Upper lobe of right lung (tissue), 1 donor: ENCODE results near the gene TMEM154. TPM values are rescaled to one million over a fixed set of nuclear protein-coding genes. Genes with fewer than 3 reads are reported as not detected.
A peak's percentile ranks its signal among the peaks of the same experiment; 100 is the strongest.

Experiments
- ATAC-seq: fragments of 200-7000 bp; cut with Tn5 transposase; one replicate; pipeline ENCODE4 v1.9.1; 2020; ENCODE audit warnings: mild to moderate bottlenecking, moderate library complexity
- DNase-seq: peaks from one replicate; pipeline ENCODE4 v3.0.0-alpha.2; 2020
- H3K27ac ChIP-seq: fragments of 200-600 bp; one replicate; pipeline ENCODE4 v1.8.0; 2022
- H3K27me3 ChIP-seq: fragments of 200-600 bp; one replicate; pipeline ENCODE4 v1.8.0; 2022; ENCODE audit warnings: mild to moderate bottlenecking
- H3K36me3 ChIP-seq: fragments of 200-600 bp; one replicate; pipeline ENCODE4 v1.8.0; 2022
- H3K4me1 ChIP-seq: fragments of 200-600 bp; one replicate; pipeline ENCODE4 v1.8.0; 2022
- H3K4me3 ChIP-seq: fragments of 200-600 bp; one replicate; pipeline ENCODE4 v1.8.0; 2022; ENCODE audit warnings: mild to moderate bottlenecking
- H3K9me3 ChIP-seq: fragments of 200-600 bp; one replicate; pipeline ENCODE4 v1.8.0; 2022
- CTCF ChIP-seq: fragments of 200-600 bp; IDR thresholded peaks from one replicate; pipeline ENCODE4 v1.8.0; 2022; ENCODE audit warnings: antibody characterized with exemption
- intact Hi-C: fragments of 100-400 bp; cut with DNase I; formaldehyde crosslinking; loops from one replicate; pipeline ENCODE4 v1.11.0; 2022
- total RNA-seq: library from RNA; stranded (reverse); fragmentation: NEBNext Ultra II Directional; extraction: Animal tissue kit (Norgen Biotek cat#: 25700); gene quantifications from one replicate; pipeline ENCODE4 v1.2.1, GENCODE V29; 2021
- donor health status: DM: no; HTN: yes; CAD: no; lungs with severe emphysema.

TMEM154 gene
- total RNA-seq, 1 donor from 2014 or later, result 12.7 TPM

DNA sequence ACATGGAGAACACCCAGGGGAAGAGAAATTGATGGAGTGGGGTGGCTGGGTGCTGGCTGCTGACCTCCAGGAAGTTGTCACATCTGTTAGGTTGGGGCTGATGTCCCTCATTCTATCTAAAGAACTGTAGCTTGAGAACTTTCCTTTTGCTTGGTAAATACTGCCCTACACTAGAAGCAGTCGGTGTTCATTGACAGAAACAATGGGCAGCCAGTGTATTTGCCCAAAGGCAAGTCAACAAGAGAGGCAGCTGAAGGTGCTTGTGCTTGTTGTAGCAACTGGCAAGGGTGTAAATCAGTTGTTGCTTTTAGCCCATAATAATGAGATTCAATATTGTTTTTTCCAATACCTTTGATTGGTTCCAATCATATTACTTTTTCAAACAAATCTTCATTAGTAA, 956 bp downstream of the TMEM154 start:
- ATAC-seq (no peak), DNase-seq (no peak)
- no peak overlapping the region for H3K27ac ChIP-seq
- intact Hi-C loops, result no loop called here
- peak overlapping the region; percentile 50 for H3K4me3 ChIP-seq
- TF ChIP-seq CTCF, result no peak
- H3K9me3 ChIP-seq, result no peaks in the 10 kb centered on the region
- no peaks in the 10 kb centered on the region for H3K27me3 ChIP-seq
- no peaks in the 10 kb centered on the region for H3K36me3 ChIP-seq
- H3K4me1 ChIP-seq, result no peaks in the 10 kb centered on the region

DNA sequence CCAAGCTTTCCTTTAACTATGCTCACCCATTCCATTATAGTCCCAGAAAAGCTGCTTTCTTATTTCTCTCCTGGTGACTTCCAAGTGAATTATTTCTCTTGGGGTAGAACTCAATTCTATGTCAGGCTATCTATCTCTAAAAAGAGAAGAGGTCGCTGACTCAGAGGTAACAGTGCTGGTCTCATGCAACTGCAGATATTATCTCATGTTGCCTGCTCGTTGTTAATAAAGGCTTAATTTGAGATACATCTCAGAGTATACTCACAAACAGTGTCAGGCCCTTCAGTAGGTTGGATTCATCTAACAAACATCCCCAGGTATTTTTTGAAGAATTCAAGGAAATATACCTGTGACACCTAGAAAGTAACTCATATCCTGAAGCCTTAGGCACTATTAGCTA, 2.7 kb downstream of the TMEM154 start:
- no peak for ATAC-seq
- no peak for TF ChIP-seq CTCF

DNA sequence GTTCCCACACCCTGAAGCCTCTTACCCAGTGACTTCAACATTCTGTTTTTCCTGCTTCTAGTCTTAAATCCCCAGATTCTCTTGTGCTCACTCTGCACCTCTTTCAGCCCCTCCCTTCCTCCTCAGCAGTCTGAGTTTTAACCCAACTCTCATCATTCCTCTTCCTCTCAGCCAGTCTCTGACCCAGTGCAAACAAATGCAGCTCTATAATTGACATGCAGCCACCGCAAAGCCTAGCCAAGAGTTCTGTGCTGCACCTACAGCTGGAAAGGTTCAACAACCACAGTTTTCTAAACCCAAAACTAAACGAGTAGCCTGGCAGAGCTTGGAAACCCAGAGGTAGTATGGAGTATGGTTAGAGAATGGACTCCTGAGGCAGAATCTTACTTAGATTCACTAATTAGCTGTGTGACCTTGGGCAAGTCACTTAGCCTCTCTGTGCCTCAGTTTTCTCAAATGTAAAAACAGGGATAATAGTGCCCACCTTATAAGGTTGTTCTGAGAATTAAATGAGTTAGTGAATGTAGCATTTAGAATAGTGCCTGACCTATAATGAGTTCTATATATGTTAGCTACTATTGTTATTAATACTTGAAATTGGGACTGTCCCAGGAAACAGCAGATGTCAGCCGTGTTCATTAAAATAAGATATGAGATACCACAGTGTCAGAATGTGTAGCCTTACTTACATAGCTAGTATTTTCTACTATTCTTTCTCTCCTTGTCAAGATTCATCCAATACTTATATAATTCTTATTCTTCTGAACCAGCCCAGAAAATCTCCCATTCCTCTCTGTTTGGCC, 3.5 kb downstream of the TMEM154 start:
- DNase-seq (no peak), ATAC-seq (no peak)
- Histone ChIP-seq H3K36me3 (no peaks in the 10 kb centered on the region), H3K27ac (no peak overlapping the region), H3K9me3 (no peaks in the 10 kb centered on the region), H3K4me1 (no peaks in the 10 kb centered on the region), H3K4me3 (no peak overlapping the region), H3K27me3 (no peaks in the 10 kb centered on the region)
- intact Hi-C loops, result no loop called here
- no peak for TF ChIP-seq CTCF

More for the DNA sequence above, 2.7 kb downstream of the TMEM154 start:
- intact Hi-C loops, result no loop called here
- Histone ChIP-seq H3K36me3 (no peaks in the 10 kb centered on the region), H3K4me3 (no peak overlapping the region), H3K27ac (no peak overlapping the region), H3K27me3 (no peaks in the 10 kb centered on the region), H3K4me1 (no peaks in the 10 kb centered on the region), H3K9me3 (no peaks in the 10 kb centered on the region)
- DNase-seq, result no peak

GRCh38 chr4:152674359-152674758, 5.4 kb downstream of the TMEM154 start:
- intact Hi-C loops, result no loop called here
- Histone ChIP-seq H3K9me3 (no peaks in the 10 kb centered on the region), H3K36me3 (no peaks in the 10 kb centered on the region), H3K4me3 (no peak overlapping the region), H3K27me3 (no peaks in the 10 kb centered on the region), H3K4me1 (no peaks in the 10 kb centered on the region), H3K27ac (no peak overlapping the region)
- no peak for ATAC-seq
- DNase-seq, result no peak
- TF ChIP-seq CTCF, result no peak

DNA sequence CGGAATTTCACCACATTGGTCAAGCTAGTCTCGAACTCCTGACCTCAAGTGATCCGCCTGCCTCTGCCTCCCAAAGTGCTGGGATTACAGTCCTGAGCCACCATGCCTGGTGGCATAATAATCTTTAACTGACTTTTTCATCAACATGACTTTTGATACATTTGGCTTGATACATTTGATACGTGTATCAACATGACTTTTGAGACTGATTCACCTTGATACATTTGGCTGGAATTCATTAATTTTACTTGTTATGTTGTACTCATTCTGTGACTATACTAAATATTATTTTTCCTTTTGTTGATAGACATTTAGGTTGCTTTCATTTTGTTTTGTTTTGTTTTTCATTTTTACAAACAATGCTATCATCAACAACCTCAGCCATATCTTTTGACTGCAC, 6.3 kb downstream of the TMEM154 start:
- no peaks in the 10 kb centered on the region for H3K36me3 ChIP-seq
- no peak overlapping the region for H3K27ac ChIP-seq
- no peak for ATAC-seq
- H3K9me3 ChIP-seq, result no peaks in the 10 kb centered on the region
- H3K4me3 ChIP-seq, result no peak overlapping the region
- no peaks in the 10 kb centered on the region for H3K4me1 ChIP-seq
- no peak for TF ChIP-seq CTCF
- DNase-seq, result no peak
- no peaks in the 10 kb centered on the region for H3K27me3 ChIP-seq
- intact Hi-C loops, result no loop called here
